ENCODE measurements around the gene FKBP5. TPM values are rescaled to one million over a fixed set of nuclear protein-coding genes. Genes with fewer than 3 reads are reported as not detected.

Gene FKBP5
- polyA plus RNA-seq, 1 experiment: 1.6 TPM

DNA sequence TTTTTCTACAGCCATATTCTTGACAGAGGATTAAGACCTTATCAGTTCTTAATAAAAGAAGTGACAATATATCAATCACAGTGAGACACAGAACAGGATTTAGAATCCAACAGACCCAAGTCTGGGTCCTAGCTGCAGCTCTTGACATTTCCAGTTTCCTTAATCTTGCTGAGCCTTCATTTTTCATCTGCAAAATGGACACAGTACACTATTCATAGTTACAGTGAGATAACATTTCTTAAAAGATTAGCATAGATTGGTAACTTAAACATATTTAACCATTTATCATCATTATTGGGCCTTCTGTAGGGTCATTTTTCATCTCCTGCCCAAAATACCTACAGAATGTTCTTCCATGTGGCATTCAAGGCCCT lies 45.6 kb downstream of the FKBP5 start:
- ChIA-PET POLR2A (no interaction called here), CTCF (interaction anchor here (0.7 to 2.4 kb wide), 3 partner anchors 19 to 93 kb away, joined by 3 to 8 read pairs (median 4); no protein-coding TSS in a partner anchor)
- DNase-seq (ENCODE audit: low read depth): no peak
- no peak overlapping the region for H3K4me3 ChIP-seq (ENCODE audit: low read depth, low read length)
- H3K36me3 ChIP-seq (ENCODE audit: control insufficient read depth, insufficient read depth, low read length): no peaks in the 10 kb centered on the region
- TF ChIP-seq, protein P1, sequence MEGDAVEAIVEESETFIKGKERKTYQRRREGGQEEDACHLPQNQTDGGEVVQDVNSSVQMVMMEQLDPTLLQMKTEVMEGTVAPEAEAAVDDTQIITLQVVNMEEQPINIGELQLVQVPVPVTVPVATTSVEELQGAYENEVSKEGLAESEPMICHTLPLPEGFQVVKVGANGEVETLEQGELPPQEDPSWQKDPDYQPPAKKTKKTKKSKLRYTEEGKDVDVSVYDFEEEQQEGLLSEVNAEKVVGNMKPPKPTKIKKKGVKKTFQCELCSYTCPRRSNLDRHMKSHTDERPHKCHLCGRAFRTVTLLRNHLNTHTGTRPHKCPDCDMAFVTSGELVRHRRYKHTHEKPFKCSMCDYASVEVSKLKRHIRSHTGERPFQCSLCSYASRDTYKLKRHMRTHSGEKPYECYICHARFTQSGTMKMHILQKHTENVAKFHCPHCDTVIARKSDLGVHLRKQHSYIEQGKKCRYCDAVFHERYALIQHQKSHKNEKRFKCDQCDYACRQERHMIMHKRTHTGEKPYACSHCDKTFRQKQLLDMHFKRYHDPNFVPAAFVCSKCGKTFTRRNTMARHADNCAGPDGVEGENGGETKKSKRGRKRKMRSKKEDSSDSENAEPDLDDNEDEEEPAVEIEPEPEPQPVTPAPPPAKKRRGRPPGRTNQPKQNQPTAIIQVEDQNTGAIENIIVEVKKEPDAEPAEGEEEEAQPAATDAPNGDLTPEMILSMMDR (IDR thresholded peaks at IDR 0.05; ENCODE audit: insufficient read depth, low read depth, low read length): no peak
- no peaks in the 10 kb centered on the region for H3K27me3 ChIP-seq (ENCODE audit: control insufficient read depth, insufficient read depth, low read length)

DNA sequence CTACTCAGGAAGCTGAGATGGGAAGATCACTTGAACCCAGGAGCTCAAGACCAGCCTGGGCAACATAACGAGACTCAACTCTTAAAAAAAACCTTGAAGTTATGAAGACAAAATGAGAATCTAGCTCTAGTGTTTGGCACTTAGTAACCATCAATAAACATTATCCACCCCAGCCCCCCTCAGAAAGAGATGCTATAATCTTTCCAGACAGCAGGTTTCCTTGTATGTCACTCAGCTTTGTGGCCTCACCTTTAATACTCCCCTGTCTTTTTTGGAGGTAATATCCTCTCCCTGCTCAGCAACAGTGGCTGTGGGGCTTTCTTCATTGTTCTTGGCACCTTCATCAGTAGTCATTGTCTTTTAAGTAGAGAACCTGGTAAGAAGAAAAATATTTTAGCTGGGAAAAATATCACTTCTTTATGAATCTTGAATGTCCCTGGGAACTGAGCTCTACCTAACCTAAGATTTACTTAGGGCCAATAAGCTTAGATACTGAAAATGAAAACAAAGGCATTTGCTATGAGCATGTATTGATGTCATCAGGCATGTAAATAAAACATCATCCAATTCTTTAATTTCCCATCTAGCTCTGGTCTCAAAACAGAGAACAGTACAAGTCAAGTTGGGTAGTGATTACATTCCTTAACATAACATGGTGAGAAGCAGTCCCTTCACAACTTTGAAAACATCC lies 46.1 kb downstream of the FKBP5 start:
- Histone ChIP-seq H3K27me3 (ENCODE audit: control insufficient read depth, insufficient read depth, low read length) (no peaks in the 10 kb centered on the region), H3K36me3 (ENCODE audit: control insufficient read depth, insufficient read depth, low read length) (no peaks in the 10 kb centered on the region), H3K4me3 (ENCODE audit: low read depth, low read length) (no peak overlapping the region)
- CTCF ChIA-PET: interaction anchor here (0.7 to 2.4 kb wide), 4 partner anchors 18 to 94 kb away, joined by 3 to 8 read pairs (median 4); no protein-coding TSS in a partner anchor
- TF ChIP-seq, protein P1 (IDR thresholded peaks at IDR 0.05; ENCODE audit: insufficient read depth, low read depth, low read length): no peak
- no peak for DNase-seq (ENCODE audit: low read depth)
- POLR2A ChIA-PET: interaction anchor here (0.6 kb wide), 1 partner anchor 115 kb away, joined by 3 read pairs; no protein-coding TSS in a partner anchor

DNA sequence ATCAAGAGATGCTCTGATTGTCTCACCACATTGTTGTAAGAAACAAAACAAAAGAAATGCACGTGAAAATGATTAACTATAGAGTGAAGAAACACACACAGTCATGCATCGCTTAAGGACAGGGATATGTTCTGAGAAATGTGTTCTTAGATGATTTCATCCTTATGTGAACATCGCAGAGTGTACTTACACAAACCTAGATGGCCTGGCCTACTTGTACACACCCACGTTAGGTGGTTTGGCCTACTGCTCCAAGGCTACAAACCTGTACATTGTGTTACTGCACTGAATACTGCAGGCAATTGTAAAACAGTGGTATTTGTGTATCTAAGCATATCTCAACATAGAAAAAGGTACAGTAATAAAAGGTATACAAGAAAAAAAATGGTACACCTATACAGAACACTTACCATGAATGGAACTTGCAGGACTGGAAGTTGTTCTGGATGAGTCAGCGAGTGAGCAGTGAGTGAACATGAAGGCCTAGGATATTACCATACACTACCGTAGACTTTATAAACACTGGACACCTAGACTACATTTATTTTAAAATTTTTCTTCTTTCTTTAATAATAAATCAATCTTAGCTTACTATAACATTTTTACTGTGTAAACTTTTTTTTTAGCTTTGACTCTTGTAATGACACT lies 48.6 kb downstream of the FKBP5 start:
- no peak for DNase-seq (ENCODE audit: low read depth)
- TF ChIP-seq, protein P1 (IDR thresholded peaks at IDR 0.05; ENCODE audit: insufficient read depth, low read depth, low read length): no peak

DNA sequence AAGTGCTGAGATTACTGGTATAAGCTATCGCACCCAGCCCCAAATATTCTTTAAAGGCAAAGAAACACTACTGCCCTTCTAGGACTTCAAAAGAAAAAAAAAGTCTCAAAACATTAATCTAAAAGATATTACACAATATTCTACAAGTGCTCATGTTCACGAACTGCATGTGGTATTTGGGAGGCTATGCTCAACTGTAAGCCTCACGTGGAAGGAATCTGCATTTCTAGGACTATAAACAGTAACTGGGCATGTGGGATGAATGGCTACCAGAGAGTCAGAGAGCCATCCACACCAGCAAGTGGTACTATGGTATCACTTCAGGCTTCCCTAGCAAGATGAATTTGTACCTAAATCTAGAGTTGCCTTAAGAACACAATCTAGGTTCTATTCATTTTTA lies 50.0 kb downstream of the FKBP5 start:
- DNase-seq (ENCODE audit: low read depth): no peak
- TF ChIP-seq, protein P1 (IDR thresholded peaks at IDR 0.05; ENCODE audit: insufficient read depth, low read depth, low read length): no peak
- Histone ChIP-seq H3K36me3 (ENCODE audit: control insufficient read depth, insufficient read depth, low read length) (no peaks in the 10 kb centered on the region), H3K27me3 (ENCODE audit: control insufficient read depth, insufficient read depth, low read length) (no peaks in the 10 kb centered on the region), H3K4me3 (ENCODE audit: low read depth, low read length) (no peak overlapping the region)
- CTCF ChIA-PET: no interaction called here
- POLR2A ChIA-PET: no interaction called here

More for the DNA sequence above, 48.6 kb downstream of the FKBP5 start:
- Histone ChIP-seq H3K36me3 (ENCODE audit: control insufficient read depth, insufficient read depth, low read length) (no peaks in the 10 kb centered on the region), H3K4me3 (ENCODE audit: low read depth, low read length) (no peak overlapping the region), H3K27me3 (ENCODE audit: control insufficient read depth, insufficient read depth, low read length) (no peaks in the 10 kb centered on the region)
- CTCF ChIA-PET: no interaction called here
- POLR2A ChIA-PET: no interaction called here

DNA sequence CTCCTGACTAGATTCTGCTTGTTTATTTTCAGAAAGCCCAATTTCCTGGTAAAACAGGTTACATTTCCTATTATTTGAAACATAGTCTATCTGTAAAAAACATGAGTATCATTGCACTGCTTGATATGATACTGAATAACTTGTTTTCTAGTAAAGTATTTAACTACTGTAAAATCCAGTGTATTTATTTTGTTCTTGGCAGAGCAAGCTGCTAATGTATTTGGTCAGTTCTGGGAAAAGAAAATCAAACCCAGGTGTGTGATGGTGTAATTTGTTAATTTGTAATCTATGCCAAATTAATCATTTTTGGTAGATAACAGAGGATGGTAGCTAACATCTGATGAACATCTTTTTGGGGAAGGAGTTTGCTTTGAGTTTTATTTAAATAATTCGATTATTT lies 50.8 kb downstream of the FKBP5 start:
- no peaks in the 10 kb centered on the region for H3K27me3 ChIP-seq (ENCODE audit: control insufficient read depth, insufficient read depth, low read length)
- ChIA-PET POLR2A (no interaction called here), CTCF (interaction anchor here (0.7 to 1.1 kb wide), 2 partner anchors 32 to 36 kb away, joined by 3 read pairs; no protein-coding TSS in a partner anchor)
- no peaks in the 10 kb centered on the region for H3K36me3 ChIP-seq (ENCODE audit: control insufficient read depth, insufficient read depth, low read length)
- no peak overlapping the region for H3K4me3 ChIP-seq (ENCODE audit: low read depth, low read length)
- no peak for DNase-seq (ENCODE audit: low read depth)
- TF ChIP-seq, protein P1 (IDR thresholded peaks at IDR 0.05; ENCODE audit: insufficient read depth, low read depth, low read length): no peak
